Immature natural killer cell (primary cell): Measurements from ENCODE around the gene BLCAP. TPM values are rescaled to one million over a fixed set of nuclear protein-coding genes. Genes with fewer than 3 reads are reported as not detected.
"Not testable (repeated sequence)": the region's sequence is repeated elsewhere in the genome, so short reads cannot be mapped to it uniquely, and the experiment has no call there.

Source experiments
- DNase-seq, 3 donors: peaks; one replicate each; pipeline ENCODE4 v3.0.0; 2022; ENCODE audit warnings: mixed read lengths in 1 of 3
- H3K27ac Mint-ChIP-seq, 6 donors: one replicate each; pipeline ENCODE4 v1.8.0; 2020; ENCODE audit warnings: mixed read lengths in 6 of 6, mild to moderate bottlenecking in 5 of 6, inconsistent platforms in 4 of 6, moderate library complexity in 3 of 6
- H3K27me3 Mint-ChIP-seq, 3 donors: one replicate each; pipeline ENCODE4 v1.8.0; 2020 to 2021; ENCODE audit warnings: low read depth in 3 of 3, mild to moderate bottlenecking in 3 of 3, mixed read lengths in 3 of 3, moderate library complexity in 3 of 3, inconsistent platforms in 1 of 3
- H3K36me3 Mint-ChIP-seq, 3 donors: one replicate each; pipeline ENCODE4 v1.8.0; 2020; ENCODE audit warnings: mixed read lengths in 3 of 3, inconsistent platforms in 2 of 3, mild to moderate bottlenecking in 2 of 3
- H3K4me1 Mint-ChIP-seq, 2 donors: one replicate each; pipeline ENCODE4 v1.8.0; 2020; ENCODE audit warnings: inconsistent platforms in 2 of 2, mild to moderate bottlenecking in 2 of 2, mixed read lengths in 2 of 2, moderate library complexity in 1 of 2
- H3K4me3 Mint-ChIP-seq, 5 donors: one replicate each; pipeline ENCODE4 v1.8.0; 2020; ENCODE audit warnings: mild to moderate bottlenecking in 5 of 5, mixed read lengths in 5 of 5, inconsistent platforms in 3 of 5, moderate library complexity in 3 of 5
- H3K9me3 Mint-ChIP-seq, 6 donors: one replicate each; pipeline ENCODE4 v1.8.0; 2020; ENCODE audit warnings: mild to moderate bottlenecking in 6 of 6, mixed read lengths in 6 of 6, inconsistent platforms in 4 of 6, moderate library complexity in 3 of 6
- polyA plus RNA-seq, 3 donors: library from polyadenylated mRNA; unstranded; fragments of 300-500 nt; fragmentation: Illumina TruSeq; gene quantifications; one replicate each; pipeline ENCODE4 v1.2.3, GENCODE V29; 2021

BLCAP gene
- 10 to 100 TPM; 56.1 to 64.9 (median 63.5) TPM for polyA plus RNA-seq

DNA sequence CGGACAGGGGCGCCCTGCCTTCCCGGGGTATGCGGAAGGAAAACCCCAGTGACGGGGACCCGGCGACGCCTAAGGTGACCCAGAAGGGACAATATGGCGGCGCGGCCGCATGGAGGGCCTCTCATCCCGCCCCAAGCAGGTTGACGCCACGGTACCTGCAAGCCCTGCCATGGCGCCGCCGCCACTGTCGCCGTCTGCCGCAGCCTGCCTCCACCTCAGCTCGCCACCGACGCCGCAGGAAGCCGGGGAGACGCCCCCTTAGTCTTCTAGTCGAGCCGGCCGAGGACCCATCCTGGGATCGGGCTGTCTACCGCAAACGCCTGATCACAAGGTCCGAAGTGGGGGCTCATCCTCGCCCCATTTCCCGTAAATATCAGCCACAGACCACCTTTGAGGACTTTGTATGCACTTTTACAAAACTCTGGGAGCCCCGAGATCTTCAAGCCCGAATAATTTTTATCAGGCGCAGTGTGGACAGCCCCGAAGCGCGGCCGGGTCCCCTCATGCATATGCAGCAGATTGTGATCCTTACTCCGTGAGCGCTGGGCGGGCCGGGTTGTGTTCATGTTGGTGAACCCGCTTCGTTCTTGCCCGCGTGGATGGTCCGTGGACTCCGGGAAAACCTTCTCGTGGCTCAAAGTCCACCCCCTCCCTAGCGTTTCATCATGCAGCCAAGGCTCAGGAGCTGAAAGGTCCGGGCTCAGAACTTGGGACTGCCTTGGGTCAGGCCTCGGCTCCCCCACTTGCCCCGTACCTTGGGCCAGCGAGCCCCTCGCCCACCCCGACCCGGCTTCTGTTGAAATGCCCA, at the start of gene BLCAP:
BLCAP (minus strand) TSS at position 239 of the 808 bp plus-strand sequence. CDS start 8,702 bp downstream, outside the sequence.
- Mint-ChIP-seq H3K4me3 (peak within 1 kb of the TSS; percentile 85 to 94 (median 90)), H3K36me3 (peaks cover 0 to 4% (median 0%) of the 10 kb centered on the region in 3 donors), H3K27ac (peak within 1 kb of the TSS; percentile 98 to 100 (median 99)), H3K9me3 (peaks cover 0 to 1% (median 0%) of the 10 kb centered on the region in 6 donors), H3K4me1 (peaks cover 55% of the 10 kb centered on the region in 2 donors), H3K27me3 (peaks cover 4 to 9% (median 7%) of the 10 kb centered on the region in 3 donors)
- peak; percentile 96 to 97 (median 97) for DNase-seq

DNA sequence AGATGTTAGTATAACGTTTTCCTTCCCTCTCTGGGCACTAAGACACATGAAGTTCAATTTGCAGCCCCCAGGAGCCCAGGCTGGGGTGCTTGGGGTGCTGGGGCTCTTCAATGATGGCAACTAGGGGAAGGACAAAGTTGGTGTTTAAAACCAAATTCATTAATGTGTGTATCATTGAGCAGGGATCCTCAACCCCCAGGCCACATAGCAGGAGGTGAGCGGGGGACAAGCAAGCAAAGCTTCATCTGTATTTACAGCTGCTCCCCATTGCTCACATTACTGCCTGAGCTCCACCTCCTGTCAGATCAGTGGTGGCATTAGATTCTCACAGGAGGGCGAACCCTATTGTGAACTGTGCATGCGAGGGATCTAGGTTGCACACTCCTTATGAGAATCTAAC, 49.8 kb upstream of the BLCAP start:
- H3K4me1 Mint-ChIP-seq, H3K9me3 Mint-ChIP-seq, DNase-seq, H3K27ac Mint-ChIP-seq, H3K4me3 Mint-ChIP-seq, H3K36me3 Mint-ChIP-seq: not testable (repeated sequence)
- peaks cover 5 to 23% (median 8%) of the 10 kb centered on the region in 3 donors for H3K27me3 Mint-ChIP-seq

DNA sequence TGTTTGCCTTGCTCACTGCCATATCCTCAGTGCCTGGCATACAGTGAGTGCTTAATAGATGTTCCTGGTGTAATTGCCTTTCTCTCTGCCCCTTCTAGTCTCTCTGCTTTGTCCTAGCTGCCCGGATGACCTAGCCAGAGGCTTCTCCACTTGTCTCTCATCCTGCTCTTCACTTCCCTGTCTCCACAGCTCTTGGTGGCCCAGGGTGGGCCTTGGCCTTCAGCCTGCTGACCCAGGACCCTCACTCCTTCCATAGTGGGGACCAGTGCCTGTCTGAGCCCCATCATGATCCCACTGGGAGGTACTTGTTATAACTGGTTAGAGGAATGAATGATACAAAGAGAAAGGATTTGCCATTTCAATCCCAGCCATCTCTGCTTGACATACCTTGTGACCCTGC, 49.2 kb upstream of the BLCAP start:
- H3K4me1 Mint-ChIP-seq: no peaks in the 10 kb centered on the region
- no peak overlapping the region for H3K4me3 Mint-ChIP-seq
- H3K9me3 Mint-ChIP-seq: no peaks in the 10 kb centered on the region
- H3K27ac Mint-ChIP-seq: no peak overlapping the region
- DNase-seq: no peak
- H3K27me3 Mint-ChIP-seq: peaks cover 4 to 27% (median 8%) of the 10 kb centered on the region in 3 donors
- no peaks in the 10 kb centered on the region for H3K36me3 Mint-ChIP-seq

DNA sequence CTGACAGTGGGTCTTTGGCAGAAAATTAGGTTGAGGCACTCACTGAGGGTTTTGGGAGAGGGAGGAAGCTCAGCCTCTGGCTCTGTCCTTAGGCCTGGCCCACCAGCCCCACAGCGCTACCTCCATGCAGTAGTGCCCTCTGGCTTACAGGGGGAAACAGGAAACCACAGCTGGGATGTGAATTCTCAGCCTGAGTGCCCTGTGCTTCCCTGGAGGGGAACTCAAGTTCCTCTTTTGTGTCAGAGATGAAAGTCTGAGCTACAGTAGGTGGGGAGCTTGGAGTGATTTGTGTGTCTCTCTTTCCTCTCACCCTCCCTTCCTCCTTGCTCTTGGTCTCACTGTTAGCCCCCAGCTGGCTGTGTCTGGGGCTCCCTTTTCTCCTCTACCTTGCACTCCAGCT, 48.2 kb upstream of the BLCAP start:
- no peak overlapping the region for H3K4me3 Mint-ChIP-seq
- no peaks in the 10 kb centered on the region for H3K36me3 Mint-ChIP-seq
- no peak overlapping the region for H3K27ac Mint-ChIP-seq
- H3K4me1 Mint-ChIP-seq: no peaks in the 10 kb centered on the region
- H3K9me3 Mint-ChIP-seq: no peaks in the 10 kb centered on the region
- peaks cover 6 to 20% (median 8%) of the 10 kb centered on the region in 3 donors for H3K27me3 Mint-ChIP-seq
- DNase-seq: no peak

GRCh38 chr20:37574199-37574890, 46.7 kb upstream of the BLCAP start:
- no peak overlapping the region for H3K27ac Mint-ChIP-seq
- peaks cover 6 to 13% (median 10%) of the 10 kb centered on the region in 3 donors for H3K27me3 Mint-ChIP-seq
- no peak overlapping the region for H3K4me3 Mint-ChIP-seq
- H3K4me1 Mint-ChIP-seq: no peaks in the 10 kb centered on the region
- H3K36me3 Mint-ChIP-seq: no peaks in the 10 kb centered on the region
- DNase-seq: no peak
- no peaks in the 10 kb centered on the region for H3K9me3 Mint-ChIP-seq

- peaks cover 6 to 8% (median 8%) of the 10 kb centered on the region in 3 donors for H3K27me3 Mint-ChIP-seq
- no peak overlapping the region for H3K27ac Mint-ChIP-seq
- H3K4me3 Mint-ChIP-seq: no peak overlapping the region
- no peak for DNase-seq
- H3K36me3 Mint-ChIP-seq: no peaks in the 10 kb centered on the region
- H3K9me3 Mint-ChIP-seq: no peaks in the 10 kb centered on the region
- H3K4me1 Mint-ChIP-seq: no peaks in the 10 kb centered on the region
Observed at GRCh38 chr20:37573626-37574198, 46.0 kb upstream of the BLCAP start.

DNA sequence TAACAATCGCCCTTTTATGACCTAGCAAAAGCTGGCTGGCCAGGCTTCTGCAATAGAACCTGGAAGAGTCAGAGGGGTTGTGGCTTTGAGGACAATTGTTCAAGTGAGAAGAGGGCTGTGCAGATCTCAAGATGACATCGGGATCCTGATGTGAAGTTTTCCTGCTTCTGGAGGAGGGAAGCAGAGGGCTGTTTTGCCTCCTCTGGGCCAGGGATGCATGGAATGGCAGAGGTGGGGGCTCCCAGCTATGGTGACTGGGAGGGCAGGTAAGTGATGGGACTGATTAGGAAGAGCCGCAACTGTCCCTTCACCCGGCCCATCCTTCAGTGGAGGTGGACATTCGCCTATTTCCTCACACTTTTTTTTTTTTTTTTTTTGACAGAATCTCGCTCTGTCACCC, 43.4 kb upstream of the BLCAP start:
- peaks cover 7 to 16% (median 9%) of the 10 kb centered on the region in 3 donors for H3K27me3 Mint-ChIP-seq
- H3K4me1 Mint-ChIP-seq: no peaks in the 10 kb centered on the region
- H3K36me3 Mint-ChIP-seq: no peaks in the 10 kb centered on the region
- no peak overlapping the region for H3K4me3 Mint-ChIP-seq
- H3K27ac Mint-ChIP-seq: no peak overlapping the region
- H3K9me3 Mint-ChIP-seq: no peaks in the 10 kb centered on the region
- DNase-seq: no peak

- no peak overlapping the region for H3K4me3 Mint-ChIP-seq
- peaks cover 7 to 17% (median 9%) of the 10 kb centered on the region in 3 donors for H3K27me3 Mint-ChIP-seq
- no peaks in the 10 kb centered on the region for H3K9me3 Mint-ChIP-seq
Observed at GRCh38 chr20:37570419-37570818, 42.7 kb upstream of the BLCAP start.

DNA sequence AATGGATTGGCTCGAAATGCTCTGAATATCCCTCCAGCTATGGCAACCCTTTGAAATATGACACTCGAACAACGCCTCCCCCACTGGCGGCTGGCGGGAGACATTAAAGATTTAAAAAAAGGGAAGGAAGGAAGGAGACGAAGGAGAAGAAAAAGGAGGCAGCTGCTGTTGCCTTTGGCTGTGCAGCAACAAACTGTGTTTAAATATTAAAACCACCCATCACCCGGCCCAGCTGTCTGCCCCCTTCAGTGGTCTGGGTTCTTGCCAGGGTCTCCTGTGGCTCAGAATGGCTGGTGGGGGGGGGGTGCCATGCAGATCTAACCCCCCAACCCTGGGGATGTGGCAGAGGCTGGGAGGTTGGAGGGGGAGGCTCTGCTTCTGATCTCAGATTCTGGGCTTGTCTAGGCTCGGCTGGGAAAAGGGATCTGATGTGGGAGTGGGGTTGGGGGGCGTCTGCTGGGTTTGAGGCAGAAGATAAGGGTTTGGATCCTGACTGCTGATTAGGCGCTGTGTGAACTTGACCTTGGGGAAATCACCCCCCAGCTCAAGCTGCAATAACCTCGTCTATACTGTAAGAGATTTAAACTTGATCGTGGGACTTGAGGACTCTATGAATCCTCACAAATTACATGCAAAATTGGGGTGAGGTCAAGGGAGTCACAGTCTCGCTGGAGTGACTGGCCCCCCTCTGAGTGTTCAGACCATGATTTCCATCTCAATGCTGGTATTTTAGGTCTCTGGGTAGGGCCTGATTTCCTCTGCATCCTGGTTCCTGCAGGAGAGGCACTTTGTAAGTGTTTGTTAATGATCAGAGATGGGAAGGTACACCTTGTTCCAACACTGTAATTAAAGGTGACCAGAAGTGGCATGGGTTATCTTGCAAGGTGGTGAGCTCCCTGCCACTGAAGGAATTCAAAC, 40.3 kb upstream of the BLCAP start:
- H3K27ac Mint-ChIP-seq: no peak overlapping the region
- no peak overlapping the region for H3K4me3 Mint-ChIP-seq
- DNase-seq: no peak
- peaks cover 7 to 20% (median 11%) of the 10 kb centered on the region in 3 donors for H3K27me3 Mint-ChIP-seq
- H3K36me3 Mint-ChIP-seq: no peaks in the 10 kb centered on the region
- no peaks in the 10 kb centered on the region for H3K4me1 Mint-ChIP-seq
- H3K9me3 Mint-ChIP-seq: peaks cover 0 to 1% (median 0%) of the 10 kb centered on the region in 6 donors

More at GRCh38 chr20:37570419-37570818, 42.7 kb upstream of the BLCAP start:
- no peak overlapping the region for H3K27ac Mint-ChIP-seq
- no peaks in the 10 kb centered on the region for H3K4me1 Mint-ChIP-seq
- no peaks in the 10 kb centered on the region for H3K36me3 Mint-ChIP-seq
- no peak for DNase-seq

DNA sequence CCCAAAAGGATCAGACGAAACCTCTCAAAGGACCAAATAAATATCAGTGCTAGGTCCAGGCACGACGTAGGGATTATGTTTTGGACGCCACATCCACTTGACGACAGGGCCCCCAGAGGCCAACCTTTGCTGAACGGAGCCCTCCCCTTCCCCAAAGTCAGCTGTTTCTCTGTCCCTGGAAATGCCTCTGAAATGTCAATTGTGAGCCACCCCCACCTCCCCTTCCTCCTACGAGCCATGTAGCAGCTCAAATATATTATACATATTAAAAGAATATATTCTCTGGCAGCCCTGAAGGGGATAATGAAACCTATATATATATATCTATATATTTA, 39.6 kb upstream of the BLCAP start:
- Mint-ChIP-seq H3K27me3 (peaks cover 5 to 20% (median 12%) of the 10 kb centered on the region in 3 donors), H3K4me1 (no peaks in the 10 kb centered on the region), H3K36me3 (no peaks in the 10 kb centered on the region), H3K27ac (no peak overlapping the region), H3K4me3 (no peak overlapping the region), H3K9me3 (peaks cover 0 to 1% (median 0%) of the 10 kb centered on the region in 6 donors)
- no peak for DNase-seq

- H3K4me1 Mint-ChIP-seq: no peaks in the 10 kb centered on the region
- no peak overlapping the region for H3K4me3 Mint-ChIP-seq
- peaks cover 9 to 17% (median 12%) of the 10 kb centered on the region in 3 donors for H3K27me3 Mint-ChIP-seq
- DNase-seq: no peak
- no peaks in the 10 kb centered on the region for H3K36me3 Mint-ChIP-seq
- H3K9me3 Mint-ChIP-seq: peaks cover 0 to 1% (median 0%) of the 10 kb centered on the region in 6 donors
- H3K27ac Mint-ChIP-seq: no peak overlapping the region
Observed at GRCh38 chr20:37566590-37567330, 39.1 kb upstream of the BLCAP start.

DNA sequence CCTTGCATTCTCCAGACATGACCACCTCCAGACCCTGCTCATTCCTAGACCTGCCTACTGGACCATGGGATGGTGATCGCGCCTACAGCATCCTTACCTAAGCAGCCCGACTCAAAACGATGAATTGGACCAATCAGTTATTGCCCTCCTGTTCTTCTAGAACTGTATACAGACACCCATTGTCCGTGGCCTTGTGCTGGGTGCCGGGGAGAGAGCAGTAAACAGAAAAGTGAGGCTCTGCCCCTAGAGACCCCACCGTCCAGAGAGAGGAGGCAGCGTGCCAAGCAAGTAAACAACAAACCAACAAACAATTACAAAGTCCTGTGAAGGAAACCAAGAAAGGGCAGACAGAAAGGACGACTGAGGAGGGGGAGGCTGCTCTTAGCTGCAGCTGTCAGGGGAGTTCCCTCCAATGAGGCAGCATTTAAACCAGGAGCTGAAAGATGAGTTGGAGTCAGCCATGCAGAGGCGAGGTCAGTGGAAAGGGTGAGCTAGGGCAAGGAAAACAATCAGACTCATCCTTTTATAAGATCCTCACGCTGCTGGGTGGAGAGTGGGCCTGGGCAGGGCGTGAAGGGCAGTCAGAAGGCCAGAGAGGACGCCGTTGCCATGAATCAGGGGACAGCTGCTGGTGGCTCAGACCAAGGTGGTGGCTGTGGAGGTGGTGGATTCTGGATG, 37.6 kb upstream of the BLCAP start:
- Mint-ChIP-seq H3K27me3 (peaks cover 9 to 22% (median 10%) of the 10 kb centered on the region in 3 donors), H3K9me3 (peaks cover 0 to 1% (median 0%) of the 10 kb centered on the region in 6 donors)

More for the DNA sequence above, 37.6 kb upstream of the BLCAP start:
- DNase-seq: no peak
- Mint-ChIP-seq H3K36me3 (no peaks in the 10 kb centered on the region), H3K4me3 (no peak overlapping the region), H3K27ac (no peak overlapping the region), H3K4me1 (no peaks in the 10 kb centered on the region)
